Activated T-helper 1 cell treated with anti-CD3 and anti-CD28 coated beads, Interleukin-2, amount 50 U/mL, for 16 hours (primary cell): ENCODE data around the gene ERICH6B.
"Not testable (repeated sequence)": the region's sequence is repeated elsewhere in the genome, so short reads cannot be mapped to it uniquely, and the experiment has no call there.

Experiments used
- DNase-seq, 2 donors: peaks; one replicate each; pipeline ENCODE4 v3.0.0-alpha.2; 2020; ENCODE audit warnings: low read depth in 1 of 2, low spot score in 1 of 2

The ERICH6B gene

GRCh38 chr13:45615501-45616101, at the start of gene ERICH6B:
ERICH6B (minus strand) TSS chr13:45615739; CDS start chr13:45597005, 18,734 bp downstream.
- no peak for DNase-seq

DNA sequence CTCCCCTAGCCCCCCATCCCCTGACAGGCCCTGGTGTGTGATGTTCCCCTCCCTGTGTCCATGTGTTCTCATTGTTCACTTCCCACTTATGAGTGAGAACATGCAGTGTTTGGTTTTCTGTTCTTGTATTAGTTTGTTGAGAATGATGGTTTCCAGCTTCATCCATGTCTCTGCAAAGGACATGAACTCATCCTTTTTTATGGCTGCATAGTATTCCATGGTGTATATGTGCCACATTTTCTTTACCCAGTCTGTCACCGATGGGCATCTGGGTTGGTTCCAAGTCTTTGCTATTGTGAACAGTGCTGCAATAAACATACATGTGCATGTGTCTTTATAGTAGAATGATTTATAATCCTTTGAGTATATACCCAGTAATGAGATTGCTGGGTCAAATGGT, 47.4 kb upstream of the ERICH6B start:
- DNase-seq, result not testable (repeated sequence)

DNA sequence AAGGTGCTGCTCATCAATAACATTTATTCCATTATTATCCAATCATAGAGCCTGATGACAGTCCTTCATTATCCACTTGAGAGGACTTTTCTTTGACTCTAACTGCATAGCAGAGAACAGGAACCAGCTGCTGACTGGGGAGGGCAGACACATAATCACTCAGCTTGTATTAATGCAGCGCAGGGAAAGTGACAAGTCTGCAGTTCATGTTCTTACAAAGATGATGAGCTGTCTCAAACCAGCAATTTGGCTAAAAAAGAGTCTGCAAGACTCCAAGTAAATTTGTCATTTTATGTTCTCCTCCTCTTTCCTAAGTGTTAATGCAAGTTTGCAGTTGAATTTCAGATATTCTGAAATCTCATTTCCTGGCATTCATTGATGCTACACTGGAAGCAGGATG, 46.6 kb upstream of the ERICH6B start:
- no peak for DNase-seq

GRCh38 chr13:45660458-45660857, 44.9 kb upstream of the ERICH6B start:
- DNase-seq, result not testable (repeated sequence)

- DNase-seq, result no peak
Observed at GRCh38 chr13:45659536-45659935, 44.0 kb upstream of the ERICH6B start.

DNA sequence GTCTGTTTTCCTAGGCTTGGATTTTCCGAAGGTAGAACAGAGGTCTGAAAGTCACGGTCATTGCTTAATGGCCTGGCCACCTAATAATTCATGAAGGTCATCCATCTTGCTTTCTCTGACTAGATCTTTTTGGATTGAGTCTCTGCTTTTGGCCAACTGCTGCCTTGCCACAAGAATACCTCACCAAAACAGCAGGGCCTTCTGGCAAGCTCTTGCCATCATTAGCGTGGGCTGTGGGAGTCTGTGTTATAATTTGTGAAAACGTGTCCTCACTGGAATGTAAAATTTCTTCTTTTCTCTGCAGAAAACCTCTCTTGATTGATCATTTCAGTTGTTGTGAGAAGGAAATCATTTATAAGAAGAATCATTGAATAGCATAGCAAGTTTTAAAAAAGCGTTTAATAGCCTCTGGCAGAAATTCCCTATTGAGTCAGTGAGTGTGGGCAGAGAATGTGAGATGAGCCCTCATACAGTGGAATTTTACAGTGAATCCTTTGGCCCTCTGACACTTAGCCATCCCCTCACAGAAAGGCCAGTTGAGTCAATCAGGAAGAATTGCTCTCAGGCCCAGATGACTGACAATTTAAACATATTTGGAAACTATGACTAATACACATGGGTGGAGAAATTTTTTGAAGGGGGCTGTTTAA, 43.2 kb upstream of the ERICH6B start:
- DNase-seq, result no peak

DNA sequence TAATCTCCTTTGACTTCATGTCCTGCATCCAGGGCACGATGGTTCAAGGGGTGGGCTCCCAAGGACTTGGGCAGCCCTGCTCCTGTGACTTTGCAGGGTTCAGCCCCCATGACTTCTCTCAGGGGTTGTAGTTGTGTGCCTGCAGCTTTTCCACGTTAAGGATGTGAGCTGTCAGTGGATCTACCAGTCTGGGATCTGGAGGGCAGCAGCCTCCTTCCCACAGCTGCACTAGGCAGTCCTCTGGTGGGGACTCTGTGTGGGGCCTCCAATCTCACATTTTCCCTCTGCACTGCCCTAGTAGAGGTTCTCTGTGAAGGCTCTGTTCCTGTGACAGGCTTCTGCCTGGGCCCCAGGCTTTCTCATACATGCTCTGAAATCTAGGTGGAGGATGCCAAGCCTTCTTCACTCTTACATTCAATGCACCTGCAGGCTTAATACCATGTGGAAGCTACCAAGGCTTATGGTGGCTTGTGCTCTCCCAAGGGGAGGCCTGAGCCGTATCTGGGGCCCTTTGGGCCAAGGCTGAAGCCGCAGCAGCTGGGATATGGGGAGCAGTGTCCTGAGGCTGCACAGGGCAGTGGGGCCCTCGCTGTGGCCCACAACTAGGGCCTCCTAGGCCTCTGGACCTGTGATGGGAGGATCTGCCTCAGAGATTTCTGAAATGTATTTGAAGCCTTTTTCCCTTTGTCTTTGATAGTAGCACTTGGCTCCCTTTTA, 39.3 kb upstream of the ERICH6B start:
- no peak for DNase-seq

- not testable (repeated sequence) for DNase-seq
Observed at GRCh38 chr13:45645263-45645662, 29.7 kb upstream of the ERICH6B start.

GRCh38 chr13:45642159-45642558, 26.6 kb upstream of the ERICH6B start:
- not testable (repeated sequence) for DNase-seq

DNA sequence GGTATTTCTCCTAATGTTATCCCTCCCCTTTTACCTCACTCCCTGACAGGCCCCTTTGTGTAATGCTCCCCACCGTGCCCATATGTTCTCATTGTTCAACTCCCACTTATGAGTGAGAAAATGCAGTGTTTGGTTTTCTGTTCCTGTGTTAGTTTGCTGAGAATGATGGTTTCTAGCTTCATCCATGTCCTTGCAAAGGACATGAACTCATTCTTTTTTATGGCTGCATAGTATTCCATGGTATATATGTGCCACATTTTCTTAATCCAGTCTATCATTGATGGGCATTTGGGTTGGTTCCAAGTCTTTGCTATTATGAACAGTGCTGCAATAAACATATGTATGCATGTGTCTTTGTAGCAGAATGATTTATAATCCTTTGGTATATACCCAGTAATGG, 19.8 kb upstream of the ERICH6B start:
- DNase-seq, result not testable (repeated sequence)

GRCh38 chr13:45630791-45631190, 15.3 kb upstream of the ERICH6B start:
- DNase-seq, result no peak

DNA sequence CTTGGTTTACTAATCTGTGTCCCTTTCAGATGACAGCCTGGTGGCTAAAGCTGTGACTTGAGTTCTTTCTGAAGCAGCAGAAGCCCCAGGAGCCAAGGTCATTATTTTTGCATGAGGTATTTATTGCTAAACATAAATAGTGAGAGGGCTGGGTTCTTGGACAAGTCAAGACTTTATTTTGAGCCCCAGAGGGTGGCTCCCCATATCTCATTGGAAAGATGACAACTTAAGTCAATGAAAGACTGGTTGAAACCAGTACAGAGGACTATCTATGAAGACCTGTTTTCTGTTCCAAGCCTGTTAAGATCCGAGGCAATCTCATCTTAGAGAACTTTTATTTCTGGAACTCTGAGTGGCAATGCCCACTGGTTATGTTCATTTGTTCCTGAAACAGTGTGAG, 14.4 kb upstream of the ERICH6B start:
- DNase-seq, result no peak

- DNase-seq, result no peak
Observed at GRCh38 chr13:45628094-45628493, 12.6 kb upstream of the ERICH6B start.

- no peak for DNase-seq
Observed at GRCh38 chr13:45627656-45628055, 12.1 kb upstream of the ERICH6B start.

DNA sequence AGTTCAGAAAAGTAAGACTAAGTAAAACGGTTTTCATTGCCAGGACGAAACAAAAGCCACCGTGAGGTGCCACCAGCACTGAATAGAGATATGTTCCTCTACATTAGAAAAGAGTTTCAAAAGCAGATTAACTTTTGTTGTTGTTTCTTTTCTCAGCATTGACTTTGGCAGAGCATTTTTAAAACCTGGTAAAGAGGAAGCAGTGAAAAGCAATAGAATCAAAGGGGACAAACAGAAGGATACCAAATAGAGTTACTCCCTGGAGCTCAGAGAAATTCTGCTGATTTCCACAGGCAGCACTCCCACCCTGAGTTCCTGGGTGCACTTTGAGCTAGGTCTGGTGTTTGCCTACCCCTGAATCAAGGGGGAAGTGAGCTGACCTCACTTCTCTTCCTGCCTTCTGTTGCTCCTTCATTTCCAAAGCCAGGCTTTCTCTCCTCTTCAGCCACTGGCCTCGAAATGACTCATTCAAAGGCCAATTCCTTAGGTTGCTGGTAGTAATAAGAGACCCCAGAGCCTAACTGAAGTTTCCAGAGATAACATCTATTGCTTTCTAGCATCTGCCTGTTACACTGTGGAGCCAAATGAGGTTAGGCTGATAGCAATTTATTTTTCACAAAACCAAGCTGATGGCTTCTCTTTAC, 11.3 kb upstream of the ERICH6B start:
- no peak for DNase-seq

DNA sequence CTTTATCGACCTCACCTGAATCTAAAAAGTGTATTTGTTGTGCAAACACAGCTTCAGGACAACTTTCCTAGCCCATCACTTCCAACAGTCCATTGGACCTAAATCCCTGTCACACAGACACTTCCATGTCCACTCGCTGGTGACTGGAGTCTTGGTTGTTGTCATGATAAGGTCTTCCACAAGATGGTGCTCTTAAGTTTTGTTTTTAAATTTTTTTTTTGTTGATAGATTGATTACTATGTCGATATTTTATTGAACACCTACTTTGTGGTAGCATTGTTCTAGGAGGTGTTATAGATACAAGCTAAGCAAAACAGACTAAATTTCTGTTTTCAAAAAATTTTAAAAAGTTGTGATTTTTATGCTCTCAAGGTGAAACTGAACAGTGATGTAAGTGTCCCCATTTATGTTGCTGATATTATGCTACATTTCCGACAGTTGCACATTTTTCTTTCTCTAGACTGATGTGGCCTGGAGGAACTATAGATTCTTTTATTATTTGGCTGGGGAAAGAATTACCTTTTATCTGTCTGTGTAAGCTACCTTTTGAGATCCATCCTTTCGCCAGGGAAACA, 8.1 kb upstream of the ERICH6B start:
- DNase-seq, result no peak

GRCh38 chr13:45621950-45622349, 6.4 kb upstream of the ERICH6B start:
- DNase-seq, result no peak

DNA sequence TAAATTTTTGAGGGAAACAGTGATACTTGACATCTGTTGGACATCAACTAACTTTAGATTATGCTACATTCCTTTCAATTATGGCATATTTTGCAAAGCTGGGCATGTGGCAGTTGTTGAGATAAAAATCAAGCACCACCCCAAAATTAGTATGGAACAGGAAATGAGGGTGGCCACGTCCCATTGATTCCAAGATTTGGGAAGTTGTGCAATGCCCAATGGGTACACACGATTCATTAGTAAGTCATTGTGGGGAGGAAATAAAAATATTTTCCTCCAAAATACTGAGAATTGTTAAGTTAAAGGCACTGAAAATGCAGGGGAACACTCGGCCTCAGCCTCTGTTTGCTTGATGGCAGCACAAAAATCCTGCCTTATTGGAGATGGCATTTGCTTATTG, 7.6 kb downstream of the ERICH6B start:
- no peak for DNase-seq

- no peak for DNase-seq
Observed at GRCh38 chr13:45604892-45605291, 10.6 kb downstream of the ERICH6B start.

DNA sequence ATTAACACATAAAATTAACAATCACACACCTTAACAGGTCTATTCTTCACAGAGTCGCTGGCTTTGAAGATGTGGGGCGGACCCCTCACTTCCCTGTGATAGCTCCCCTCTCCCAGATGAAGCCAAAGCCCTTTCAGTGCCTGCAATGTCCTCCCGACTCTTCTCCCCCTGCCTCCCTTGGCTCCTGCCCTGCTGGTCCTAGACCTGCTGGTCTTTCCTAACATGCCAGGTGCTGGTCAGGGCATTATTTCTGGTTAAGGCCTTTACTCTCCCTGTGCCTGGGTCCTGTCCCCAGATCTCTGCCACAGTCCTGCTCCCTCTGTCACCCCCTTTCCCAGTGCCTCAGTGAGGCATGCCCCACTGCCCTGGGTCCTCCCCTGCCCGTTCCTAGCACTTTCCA, 12.2 kb downstream of the ERICH6B start:
- DNase-seq, result no peak
